Prostate gland (tissue), 2 donors: ENCODE results near the gene RPA1. TPM values are rescaled to one million over a fixed set of nuclear protein-coding genes. Genes with fewer than 3 reads are reported as not detected.

ENCODE experiments used
- DNase-seq: peaks from one replicate; pipeline ENCODE4 v3.0.0-alpha.2; 2019; ENCODE audit warnings: low spot score
- H3K27ac ChIP-seq, 2 donors: fragments of 200-600 bp; sonication (generic); 2 replicates each; pipeline ENCODE4 v1.5.1; 2017 to 2019
- H3K27me3 ChIP-seq: fragments of 200-600 bp; sonication (generic); replicated peaks from 2 replicates; pipeline ENCODE4 v1.5.1; 2019; ENCODE audit not compliant: insufficient read depth
- H3K36me3 ChIP-seq, 2 donors: fragments of 200-600 bp; sonication (generic); 1 replicate in 1 of 2; 2 replicates in 1 of 2; pipeline versions ENCODE4 v1.5.1 to v1.8.1; 2017 to 2019
- H3K4me1 ChIP-seq: fragments of 200-600 bp; sonication (generic); replicated peaks from 2 replicates; pipeline ENCODE4 v1.5.1; 2019
- H3K4me3 ChIP-seq, 2 donors: fragments of 200-600 bp; sonication (generic); 2 replicates each; pipeline ENCODE4 v1.5.1; 2017 to 2019
- H3K9me3 ChIP-seq: fragments of 200-600 bp; sonication (generic); 2 replicates; pipeline ENCODE4 v1.5.1; 2017
- CTCF ChIP-seq, 4 experiments: fragments of 200-600 bp in 2 of 4; fragments of 450-650 bp in 2 of 4; sonication (generic) in 2 of 4; IDR thresholded peaks; 1 replicate in 3 of 4; 2 replicates in 1 of 4; pipeline ENCODE4 v1.5.1; 2016 to 2019; ENCODE audit warnings: antibody characterized with exemption in 4 of 4, mild to moderate bottlenecking in 2 of 4, moderate library complexity in 2 of 4
- POLR2A ChIP-seq: fragments of 450-650 bp; IDR thresholded peaks from one replicate; pipeline ENCODE4 v1.6.1; 2016; ENCODE audit warnings: antibody characterized with exemption, mild to moderate bottlenecking
- POLR2AphosphoS5 ChIP-seq: sonication (generic); formaldehyde crosslinking; IDR thresholded peaks from one replicate; pipeline ENCODE4 v1.6.1; 2017; ENCODE audit warnings: antibody characterized with exemption
- whole genome bisulfite sequencing: methylation state at CpG from one replicate; pipeline ENCODE4 v1.1.5; 2018; 5-methylcytosine and 5-hydroxymethylcytosine counted together
- intact Hi-C: fragments of 100-400 bp; cut with DNase I; formaldehyde crosslinking; loops from one replicate; pipeline ENCODE4 v1.14.2; 2022
- total RNA-seq, 2 donors: library from RNA; depleted of rRNA; stranded (reverse); fragments of >200 nt; gene quantifications; one replicate each; pipeline ENCODE4 v1.1.0, GENCODE V29; 2016

RPA1 gene
- total RNA-seq, 2 donors from 2014 or later, result 33.0 to 34.0 TPM

- intact Hi-C loops, result loop anchor here (5.0 kb wide), 1 partner anchor 135 kb away; the partner anchor contains the start of gene OVCA2
- DNase-seq, result no peak
- WGBS, result 79% methylated on average over 17 of the region's 17 CpGs
- Histone ChIP-seq H3K4me3 (no peak overlapping the region), H3K27me3 (no peaks in the 10 kb centered on the region), H3K27ac (no peak overlapping the region), H3K9me3 (no peaks in the 10 kb centered on the region), H3K36me3 (no peaks in the 10 kb centered on the region), H3K4me1 (no peaks in the 10 kb centered on the region)
- TF ChIP-seq POLR2AphosphoS5, result no peak
- TF ChIP-seq POLR2A, result no peak
- TF ChIP-seq CTCF (IDR thresholded peaks at IDR 0.05), result no peak
Observed at GRCh38 chr17:1907216-1907631, 77.4 kb downstream of the RPA1 start.

- WGBS, result 11% methylated on average over 48 of the region's 49 CpGs
- DNase-seq, result no peak
- Histone ChIP-seq H3K9me3 (no peaks in the 10 kb centered on the region), H3K4me3 (no peak overlapping the region), H3K27me3 (no peaks in the 10 kb centered on the region), H3K36me3 (no peaks in the 10 kb centered on the region), H3K4me1 (no peaks in the 10 kb centered on the region), H3K27ac (no peak overlapping the region)
- intact Hi-C loops, result loop anchor here (1.0 to 5.0 kb wide), 2 partner anchors 118 to 134 kb away; partner anchors contain the start of gene OVCA2
- TF ChIP-seq CTCF (IDR thresholded peaks at IDR 0.05) (no peak), POLR2A (no peak), POLR2AphosphoS5 (no peak)
Observed at GRCh38 chr17:1907909-1908698, 78.3 kb downstream of the RPA1 start.

- H3K9me3 ChIP-seq, result no peaks in the 10 kb centered on the region
- 12% methylated on average over 6 of the region's 22 CpGs for WGBS
- DNase-seq, result peak; percentile 62
- no peak overlapping the region for H3K27ac ChIP-seq
- no peaks in the 10 kb centered on the region for H3K4me1 ChIP-seq
- no peak overlapping the region for H3K4me3 ChIP-seq
- no peaks in the 10 kb centered on the region for H3K27me3 ChIP-seq
- TF ChIP-seq CTCF (IDR thresholded peaks at IDR 0.05) (peak; percentile 31 to 89 (median 80)), POLR2AphosphoS5 (peak; percentile 74), POLR2A (no peak)
- H3K36me3 ChIP-seq, result no peaks in the 10 kb centered on the region
- intact Hi-C loops, result loop anchor here (1.0 to 5.0 kb wide), 2 partner anchors 117 to 133 kb away; partner anchors contain the start of gene OVCA2
Observed at GRCh38 chr17:1908699-1909309, 79.0 kb downstream of the RPA1 start.

- H3K4me1 ChIP-seq, result no peaks in the 10 kb centered on the region
- 83% methylated on average over 3 of the region's 3 CpGs for WGBS
- no peak for TF ChIP-seq POLR2AphosphoS5
- no peak for TF ChIP-seq POLR2A
- TF ChIP-seq CTCF (IDR thresholded peaks at IDR 0.05), result no peak
- DNase-seq, result no peak
- no peaks in the 10 kb centered on the region for H3K9me3 ChIP-seq
- H3K4me3 ChIP-seq, result no peak overlapping the region
- intact Hi-C loops, result loop anchor here (5.0 kb wide), 1 partner anchor 132 kb away; the partner anchor contains the start of gene OVCA2
- H3K27ac ChIP-seq, result no peak overlapping the region
- H3K27me3 ChIP-seq, result no peaks in the 10 kb centered on the region
- H3K36me3 ChIP-seq, result no peaks in the 10 kb centered on the region
Observed at GRCh38 chr17:1909985-1910384, 80.2 kb downstream of the RPA1 start.
